Aorta (tissue), 5 donors: Measurements from ENCODE around the gene NRK. TPM values are rescaled to one million over a fixed set of nuclear protein-coding genes. Genes with fewer than 3 reads are reported as not detected.
"Not testable (repeated sequence)": the region's sequence is repeated elsewhere in the genome, so short reads cannot be mapped to it uniquely, and the experiment has no call there.

Experiments used
- ATAC-seq: fragments of 200-7000 bp; cut with Tn5 transposase; one replicate; pipeline ENCODE4 v1.9.1; 2022; ENCODE audit warnings: moderate library complexity; ENCODE audit not compliant: low FRiP score
- DNase-seq, 2 donors: peaks; one replicate each; pipeline ENCODE4 v3.0.0-alpha.2; 2020
- H3K27ac ChIP-seq, 2 donors: one replicate each; pipeline ENCODE4 v1.5.1; 2013; ENCODE audit warnings: low read length in 2 of 2, mild to moderate bottlenecking in 2 of 2, moderate library complexity in 2 of 2, control low read depth in 1 of 2, inconsistent platforms in 1 of 2, low read depth in 1 of 2
- H3K27me3 ChIP-seq, 2 donors: one replicate each; pipeline ENCODE4 v1.6.1; 2013; ENCODE audit warnings: control low read depth in 1 of 2, low read length in 1 of 2, mild to moderate bottlenecking in 1 of 2, moderate library complexity in 1 of 2; ENCODE audit not compliant: insufficient read depth in 2 of 2, control insufficient read depth in 1 of 2
- H3K36me3 ChIP-seq, 2 donors: one replicate each; pipeline ENCODE4 v1.6.1; 2013; ENCODE audit warnings: control low read depth in 1 of 2, low read length in 1 of 2, mild to moderate bottlenecking in 1 of 2; ENCODE audit not compliant: insufficient read depth in 2 of 2, control insufficient read depth in 1 of 2
- H3K4me1 ChIP-seq, 2 donors: one replicate each; pipeline ENCODE4 v1.6.1; 2013; ENCODE audit warnings: low read length in 2 of 2, control low read depth in 1 of 2, mild to moderate bottlenecking in 1 of 2, moderate library complexity in 1 of 2; ENCODE audit not compliant: insufficient read depth in 2 of 2, control insufficient read depth in 1 of 2
- H3K4me3 ChIP-seq, 2 donors: one replicate each; pipeline ENCODE4 v1.5.1; 2013; ENCODE audit warnings: low read length in 2 of 2, control low read depth in 1 of 2, mild to moderate bottlenecking in 1 of 2
- H3K9me3 ChIP-seq: one replicate; pipeline ENCODE4 v1.6.1; 2013; ENCODE audit warnings: mild to moderate bottlenecking, low read length; ENCODE audit not compliant: control insufficient read depth
- WGBS, 2 donors: extraction: QIAGEN DNeasy Blood & Tissue Kit; methylation state at CpG; one replicate each; pipeline ENCODE4 v1.1.7; 2013; 5-methylcytosine and 5-hydroxymethylcytosine counted together
- intact Hi-C, 2 donors: fragments of 100-400 bp; cut with DNase I; formaldehyde crosslinking; loops; one replicate each; pipeline versions ENCODE4 v1.14.2 to v1.15.0; 2022
- long read RNA-seq, 2 donors: library from polyadenylated mRNA; unstranded; transcript quantifications; one replicate each; pipeline ENCODE4 v2.0.0, GENCODE V29; 2020 to 2021
- polyA plus RNA-seq, 2 donors: library from polyadenylated mRNA; stranded (reverse); fragments of 200-250 nt; gene quantifications; one replicate each; pipeline ENCODE4 v1.2.3, GENCODE V29; 2013
- total RNA-seq, 2 donors: library from RNA; stranded (reverse); fragmentation: NEBNext Ultra II Directional; extraction: Animal tissue kit (Norgen Biotek cat#: 25700); gene quantifications; one replicate each; pipeline ENCODE4 v1.2.1, GENCODE V29; 2021
- donor health status: healthy with polysubstance abuse.
- donor health status: Bipolar disorder and iron deficiency.
- donor health status: DM: no; HTN: no; CAD: no.
- donor health status: DM: no; HTN: no; CAD: no.
- donor health status: DM: yes; HTN: yes; CAD: no.

NRK gene
- total RNA-seq (1 to 10 TPM; 6.4 to 6.5 TPM), polyA plus RNA-seq (1 to 10 TPM in 1 of 2 donors, under 1 TPM in 1; 0.88 to 1.8 TPM)
- long read RNA-seq, donor 1, partial matches to known transcripts, result 2 of 4 reads
- long read RNA-seq, donor 1, other reads (novel, unspliced or antisense), result 2 of 4 reads
- long read RNA-seq, donor 2, partial matches to known transcripts, result 1 of 4 reads
- long read RNA-seq, donor 2, other reads (novel, unspliced or antisense), result 3 of 4 reads

GRCh38 chrX:105822138-105823091 lies at the start of gene NRK:
Gene NRK (plus strand): TSS chrX:105822539. CDS start chrX:105822846, 307 bp downstream.
- WGBS, 2 donors, result 1 to 21% methylated on average over 58 to 76 of the region's 76 CpGs
- no peaks in the 10 kb centered on the region for H3K27me3 ChIP-seq
- no peaks in the 10 kb centered on the region for H3K4me1 ChIP-seq
- DNase-seq (peak; percentile 60 to 81), ATAC-seq (peak; percentile 71)
- no peaks in the 10 kb centered on the region for H3K9me3 ChIP-seq
- no peaks in the 10 kb centered on the region for H3K36me3 ChIP-seq
- peak within 1 kb of the TSS; percentile 11 to 67 for H3K4me3 ChIP-seq
- intact Hi-C loops, result no loop called here
- peak within 1 kb of the TSS in 1 of 2 donors; percentile 52 for H3K27ac ChIP-seq

GRCh38 chrX:105773801-105774200 lies 48.5 kb upstream of the NRK start:
- Histone ChIP-seq H3K27me3 (no peaks in the 10 kb centered on the region), H3K9me3 (no peaks in the 10 kb centered on the region), H3K4me3 (no peak overlapping the region), H3K4me1 (no peaks in the 10 kb centered on the region), H3K36me3 (no peaks in the 10 kb centered on the region), H3K27ac (no peak overlapping the region)
- ATAC-seq (no peak), DNase-seq (no peak)
- intact Hi-C loops, result no loop called here

GRCh38 chrX:105775679-105776078 lies 46.7 kb upstream of the NRK start:
- Histone ChIP-seq H3K4me1 (no peaks in the 10 kb centered on the region), H3K27me3 (no peaks in the 10 kb centered on the region), H3K9me3 (no peaks in the 10 kb centered on the region), H3K4me3 (no peak overlapping the region), H3K27ac (no peak overlapping the region), H3K36me3 (no peaks in the 10 kb centered on the region)
- ATAC-seq, result no peak
- WGBS, 2 donors, result 26 to 29% methylated on average over 3 of the region's 3 CpGs
- no peak for DNase-seq
- intact Hi-C loops, result no loop called here

GRCh38 chrX:105781804-105782203 lies 40.5 kb upstream of the NRK start:
- H3K9me3 ChIP-seq, result no peaks in the 10 kb centered on the region
- no peak overlapping the region for H3K27ac ChIP-seq
- WGBS, 2 donors, result 53 to 66% methylated on average over 1 of the region's 1 CpG
- intact Hi-C loops, result no loop called here
- DNase-seq (no peak), ATAC-seq (no peak)
- H3K4me1 ChIP-seq, result no peaks in the 10 kb centered on the region
- H3K27me3 ChIP-seq, result no peaks in the 10 kb centered on the region
- H3K4me3 ChIP-seq, result no peak overlapping the region
- H3K36me3 ChIP-seq, result no peaks in the 10 kb centered on the region

- peak in 1 of 2 donors; percentile 26 for DNase-seq
- ATAC-seq, H3K27me3 ChIP-seq, H3K4me1 ChIP-seq, H3K9me3 ChIP-seq, H3K36me3 ChIP-seq, H3K4me3 ChIP-seq, intact Hi-C loops, H3K27ac ChIP-seq: not testable (repeated sequence)
- WGBS, 2 donors, result 82 to 93% methylated on average over 26 of the region's 26 CpGs
These were observed 25.5 kb upstream of the NRK start for GRCh38 chrX:105796877-105797276.

GRCh38 chrX:105803891-105804290 lies 18.4 kb upstream of the NRK start:
- ATAC-seq (no peak), DNase-seq (no peak)
- 59 to 82% methylated on average over 2 of the region's 2 CpGs for WGBS, 2 donors
- no peak overlapping the region for H3K4me3 ChIP-seq
- H3K4me1 ChIP-seq, result no peaks in the 10 kb centered on the region
- intact Hi-C loops, result no loop called here
- no peak overlapping the region for H3K27ac ChIP-seq
- no peaks in the 10 kb centered on the region for H3K9me3 ChIP-seq
- no peaks in the 10 kb centered on the region for H3K27me3 ChIP-seq
- no peaks in the 10 kb centered on the region for H3K36me3 ChIP-seq

- H3K4me3 ChIP-seq, DNase-seq, H3K27me3 ChIP-seq, H3K4me1 ChIP-seq, ATAC-seq, H3K27ac ChIP-seq, intact Hi-C loops, H3K9me3 ChIP-seq, H3K36me3 ChIP-seq: not testable (repeated sequence)
These were observed 16.7 kb upstream of the NRK start for GRCh38 chrX:105805655-105806054.

- no peak overlapping the region for H3K27ac ChIP-seq
- WGBS, 2 donors, result 66 to 72% methylated on average over 2 of the region's 2 CpGs
- H3K4me3 ChIP-seq, result no peak overlapping the region
- DNase-seq (no peak), ATAC-seq (no peak)
- H3K36me3 ChIP-seq, result no peaks in the 10 kb centered on the region
- no peaks in the 10 kb centered on the region for H3K4me1 ChIP-seq
- no peaks in the 10 kb centered on the region for H3K9me3 ChIP-seq
- no peaks in the 10 kb centered on the region for H3K27me3 ChIP-seq
- intact Hi-C loops, result no loop called here
These were observed 5.8 kb upstream of the NRK start for GRCh38 chrX:105816517-105816916.

- WGBS, 2 donors, result 50 to 77% methylated on average over 7 of the region's 7 CpGs
- intact Hi-C loops, result no loop called here
- no peaks in the 10 kb centered on the region for H3K27me3 ChIP-seq
These were observed 2.1 kb upstream of the NRK start for GRCh38 chrX:105820247-105820646.

More at GRCh38 chrX:105820247-105820646, 2.1 kb upstream of the NRK start:
- Histone ChIP-seq H3K27ac (no peak overlapping the region), H3K4me3 (no peak overlapping the region), H3K36me3 (no peaks in the 10 kb centered on the region), H3K9me3 (no peaks in the 10 kb centered on the region), H3K4me1 (no peaks in the 10 kb centered on the region)
- ATAC-seq, result no peak
- no peak for DNase-seq
